Gastroesophageal sphincter (tissue), 3 donors: ENCODE data around the gene CAPSL.

Source experiments
- POLR2A ChIP-seq, 2 donors: fragments of 450-650 bp; IDR thresholded peaks; one replicate each; pipeline ENCODE4 v1.6.1; 2017; ENCODE audit warnings: antibody characterized with exemption in 2 of 2, mild to moderate bottlenecking in 2 of 2, moderate library complexity in 1 of 2
- POLR2AphosphoS5 ChIP-seq: sonication (generic); formaldehyde crosslinking; IDR thresholded peaks from one replicate; pipeline ENCODE4 v1.6.1; 2017; ENCODE audit warnings: antibody characterized with exemption
- TF ChIP-seq, protein P1 (sequence below), 4 experiments: fragments of 200-600 bp in 2 of 4; fragments of 450-650 bp in 2 of 4; sonication (generic) in 1 of 4; IDR thresholded peaks; one replicate each; pipeline ENCODE4 v1.5.1; 2017 to 2019; ENCODE audit warnings: antibody characterized with exemption in 4 of 4, mild to moderate bottlenecking in 2 of 4, moderate library complexity in 2 of 4

- TF ChIP-seq, protein P1, sequence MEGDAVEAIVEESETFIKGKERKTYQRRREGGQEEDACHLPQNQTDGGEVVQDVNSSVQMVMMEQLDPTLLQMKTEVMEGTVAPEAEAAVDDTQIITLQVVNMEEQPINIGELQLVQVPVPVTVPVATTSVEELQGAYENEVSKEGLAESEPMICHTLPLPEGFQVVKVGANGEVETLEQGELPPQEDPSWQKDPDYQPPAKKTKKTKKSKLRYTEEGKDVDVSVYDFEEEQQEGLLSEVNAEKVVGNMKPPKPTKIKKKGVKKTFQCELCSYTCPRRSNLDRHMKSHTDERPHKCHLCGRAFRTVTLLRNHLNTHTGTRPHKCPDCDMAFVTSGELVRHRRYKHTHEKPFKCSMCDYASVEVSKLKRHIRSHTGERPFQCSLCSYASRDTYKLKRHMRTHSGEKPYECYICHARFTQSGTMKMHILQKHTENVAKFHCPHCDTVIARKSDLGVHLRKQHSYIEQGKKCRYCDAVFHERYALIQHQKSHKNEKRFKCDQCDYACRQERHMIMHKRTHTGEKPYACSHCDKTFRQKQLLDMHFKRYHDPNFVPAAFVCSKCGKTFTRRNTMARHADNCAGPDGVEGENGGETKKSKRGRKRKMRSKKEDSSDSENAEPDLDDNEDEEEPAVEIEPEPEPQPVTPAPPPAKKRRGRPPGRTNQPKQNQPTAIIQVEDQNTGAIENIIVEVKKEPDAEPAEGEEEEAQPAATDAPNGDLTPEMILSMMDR (IDR thresholded peaks at IDR 0.05), result no peak
- TF ChIP-seq POLR2A (IDR thresholded peaks at IDR 0.05) (no peak), POLR2AphosphoS5 (no peak)
Observed at GRCh38 chr5:35857606-35858205, 80.7 kb downstream of the CAPSL start.
